K562 (cell line): ENCODE results near the gene AK4. TPM values are rescaled to one million over a fixed set of nuclear protein-coding genes. Genes with fewer than 3 reads are reported as not detected.
A peak's percentile ranks its signal among the peaks of the same experiment; 100 is the strongest.

Source experiments
- ATAC-seq: fragments of 200-7000 bp; cut with Tn5 transposase; 3 replicates; pipeline ENCODE4 v1.9.1; 2020; ENCODE audit warnings: moderate library complexity
- BruUV-seq: library from RNA; stranded (reverse); fragments of 400-500 nt; replicated peaks from 2 replicates; lab custom pipeline; 2021; lab: Mats Ljungman, UMichigan
- CTCF ChIA-PET: fragments of 300-600 bp; formaldehyde crosslinking; extraction: SDS; loops from one replicate; lab custom pipeline; 2021; ENCODE audit warnings: low intra/inter-chr PET ratio; lab: Yijun Ruan, JAX
- POLR2A ChIA-PET: fragments of 300-600, 350-650 bp; sonication (Branson Sonifier 250); formaldehyde crosslinking; extraction: SDS; loops from one replicate; lab custom pipeline; 2021; ENCODE audit warnings: antibody characterized with exemption, inconsistent platforms; lab: Yijun Ruan, JAX
- DNase-seq, 4 experiments: peaks; one replicate each; pipeline versions ENCODE4 v3.0.0 to v3.0.0-alpha.2; 2011 to 2018; ENCODE audit warnings: low spot score in 3 of 4, mixed read lengths in 3 of 4; ENCODE audit errors: extremely low read depth in 1 of 4
- FAIRE-seq: peaks from 2 replicates; lab custom pipeline; 2011; peaks lifted over from hg19 to GRCh38; lab: Jason Lieb, UNC
- H2AFZ ChIP-seq: 2 replicates; pipeline ENCODE4 v1.6.0; 2011; ENCODE audit warnings: low read depth, low read length, control low read depth, inconsistent platforms
- H3K27ac ChIP-seq: fragments of 200-600 bp; 3 replicates; pipeline ENCODE4 v1.8.0; 2011; ENCODE audit warnings: low read depth, mild to moderate bottlenecking, control low read depth, inconsistent platforms, low read length, moderate library complexity, mixed read lengths; ENCODE audit errors: extremely low read depth
- H3K27me3 ChIP-seq, 2 experiments: fragments of 300-600 bp in 1 of 2; 2 replicates in 1 of 2; 3 replicates in 1 of 2; pipeline versions ENCODE4 v1.6.0 to v1.8.0; 2011; ENCODE audit warnings: inconsistent platforms in 2 of 2, low read length in 2 of 2, mild to moderate bottlenecking in 1 of 2, mixed read lengths in 1 of 2, moderate library complexity in 1 of 2; ENCODE audit not compliant: control insufficient read depth in 2 of 2, insufficient read depth in 2 of 2
- H3K36me3 ChIP-seq: fragments of 300-600 bp; 3 replicates; pipeline ENCODE4 v1.8.0; 2011; ENCODE audit warnings: mild to moderate bottlenecking, low read length, inconsistent platforms; ENCODE audit not compliant: control insufficient read depth, insufficient read depth
- H3K4me1 ChIP-seq, 2 experiments: fragments of 200-600 bp in 1 of 2; replicated peaks in 1 of 2; 2 replicates in 1 of 2; 3 replicates in 1 of 2; pipeline versions ENCODE4 v1.5.1 to v1.8.0; 2011; ENCODE audit warnings: inconsistent platforms in 2 of 2, low read length in 2 of 2, mild to moderate bottlenecking in 1 of 2, mixed read lengths in 1 of 2, moderate library complexity in 1 of 2; ENCODE audit not compliant: control insufficient read depth in 2 of 2, insufficient read depth in 2 of 2
- H3K4me2 ChIP-seq: 2 replicates; pipeline ENCODE4 v1.6.1; 2011; ENCODE audit warnings: low read length, control low read depth, inconsistent platforms, mixed read lengths; ENCODE audit not compliant: insufficient read depth
- H3K4me3 ChIP-seq: fragments of 200-600 bp; sonication (generic), shearing (Covaris generic); 2 replicates; pipeline ENCODE4 v1.5.1; 2016; ENCODE audit warnings: control low read depth, inconsistent platforms
- H3K79me2 ChIP-seq: fragments of 200-600 bp; 3 replicates; pipeline ENCODE4 v1.8.0; 2011; ENCODE audit warnings: low read length, inconsistent platforms; ENCODE audit not compliant: control insufficient read depth, insufficient read depth
- H3K9ac ChIP-seq, 2 experiments: 2 replicates each; pipeline versions ENCODE4 v1.6.0 to v1.6.1; 2011; ENCODE audit warnings: low read depth in 2 of 2, low read length in 2 of 2, control low read depth in 1 of 2, inconsistent platforms in 1 of 2, mild to moderate bottlenecking in 1 of 2, mixed read lengths in 1 of 2; ENCODE audit not compliant: insufficient read depth in 1 of 2
- H3K9me1 ChIP-seq: one replicate; pipeline ENCODE4 v1.6.0; 2011; ENCODE audit warnings: inconsistent platforms, mild to moderate bottlenecking, low read length, moderate library complexity; ENCODE audit not compliant: control insufficient read depth, insufficient read depth
- H3K9me3 ChIP-seq: replicated peaks from 2 replicates; pipeline ENCODE4 v1.5.1; 2011; ENCODE audit warnings: low read depth, low read length, inconsistent platforms; ENCODE audit not compliant: control insufficient read depth, insufficient read depth
- H4K20me1 ChIP-seq: replicated peaks from 2 replicates; pipeline ENCODE4 v1.6.1; 2011; ENCODE audit warnings: low read length, inconsistent platforms, mixed read lengths; ENCODE audit not compliant: control insufficient read depth, insufficient read depth
- ADNP ChIP-seq: fragments of 200-800 bp; sonication (Bioruptor generic); IDR thresholded peaks from 2 replicates; pipeline ENCODE4 v1.6.1; 2016; ENCODE audit warnings: missing genetic modification characterization, missing compliant biosample characterization
- CBFA2T2 ChIP-seq: fragments of 450-650 bp; conservative IDR thresholded peaks from 2 replicates; pipeline ENCODE4 v1.6.1; 2017; ENCODE audit warnings: mild to moderate bottlenecking
- CBFA2T3 ChIP-seq: fragments of 450-650 bp; IDR thresholded peaks from 2 replicates; pipeline ENCODE4 v1.6.1; 2017
- CTBP1 ChIP-seq: fragments of 450-650 bp; IDR thresholded peaks from 2 replicates; pipeline ENCODE4 v1.6.1; 2016; ENCODE audit warnings: borderline replicate concordance
- EP300 ChIP-seq: IDR thresholded peaks from 2 replicates; pipeline ENCODE4 v1.6.1; 2012; ENCODE audit warnings: low read length, improper control_type of control experiment
- MYC ChIP-seq, 2 experiments: fragments of 250-450 bp in 1 of 2; sonication (Bioruptor Pico) in 1 of 2; IDR thresholded peaks; 2 replicates each; pipeline versions ENCODE4 v1.5.1 to v1.6.1; 2012 to 2021; ENCODE audit warnings: low read depth in 2 of 2, borderline replicate concordance in 1 of 2, improper control_type of control experiment in 1 of 2, low read length in 1 of 2, mild to moderate bottlenecking in 1 of 2, moderate library complexity in 1 of 2
- TEAD4 ChIP-seq, 2 experiments: sonication (generic) in 1 of 2; formaldehyde crosslinking in 1 of 2; IDR thresholded peaks; 2 replicates each; pipeline versions ENCODE4 v1.6.1 to v1.8.0; 2012 to 2022; ENCODE audit warnings: borderline replicate concordance in 1 of 2, inconsistent platforms in 1 of 2, low read length in 1 of 2, mild to moderate bottlenecking in 1 of 2, missing genetic modification reagents in 1 of 2
- ZNF316 ChIP-seq: fragments of 450-650 bp; IDR thresholded peaks from 2 replicates; pipeline ENCODE4 v1.6.1; 2016
- ZNF668 ChIP-seq: fragments of 250-450 bp; sonication (Bioruptor Pico); IDR thresholded peaks from 2 replicates; pipeline ENCODE4 v1.8.0; 2022; ENCODE audit warnings: mild to moderate bottlenecking, inconsistent platforms
- WGBS: fragments of 100-300 bp; shearing (Covaris generic); methylation state at CpG from one replicate; pipeline ENCODE4 v1.1.6; 2016; ENCODE audit warnings: low coverage, mixed read lengths; ENCODE audit not compliant: insufficient coverage; ENCODE audit errors: missing lambda C conversion rate; 5-methylcytosine and 5-hydroxymethylcytosine counted together
- in situ Hi-C: fragments of 300-500 bp; cut with MboI; formaldehyde crosslinking; loops from 4 replicates; pipeline ENCODE4 v1.15.0; 2018; ENCODE audit warnings: inconsistent platforms, mixed read lengths
- intact Hi-C: fragments of 100-400 bp; cut with micrococcal nuclease; formaldehyde crosslinking; loops from 2 replicates; pipeline ENCODE4 v1.14.2; 2022
- polyA plus RNA-seq, 8 experiments: library from polyadenylated mRNA; depleted of rRNA in 4 of 8; stranded (reverse) in 5 of 8; unstranded in 3 of 8; fragments of >200 nt; fragmentation: Nextera tagmentation in 2 of 8; fragmentation: Illumina TruSeq in 1 of 8; extraction: Ambion mirVana in 2 of 8; extraction: Trizol in 1 of 8; gene quantifications; 2 replicates each; pipeline versions ENCODE4 v1.2.1 to v1.2.3, GENCODE V29; 2011 to 2014; ENCODE audit warnings: inconsistent platforms in 1 of 8, missing spikeins in 1 of 8
- total RNA-seq, 7 experiments: library from RNA; depleted of rRNA in 6 of 7; stranded (reverse); fragments of >200 nt in 6 of 7; fragmentation: Illumina TruSeq in 2 of 7; extraction: Trizol in 2 of 7; gene quantifications; 2 replicates each; pipeline versions ENCODE4 v1.2.1 to v1.2.3, GENCODE V29; 2011 to 2021; ENCODE audit warnings: low replicate concordance in 1 of 7

The AK4 gene
- total and polyA plus RNA-seq, 9 of the 15 experiments (the other 6 are each of a cell fraction or from before 2014, with no cell fraction given) = 10.4 to 96.6 (median 21.5) TPM

DNA sequence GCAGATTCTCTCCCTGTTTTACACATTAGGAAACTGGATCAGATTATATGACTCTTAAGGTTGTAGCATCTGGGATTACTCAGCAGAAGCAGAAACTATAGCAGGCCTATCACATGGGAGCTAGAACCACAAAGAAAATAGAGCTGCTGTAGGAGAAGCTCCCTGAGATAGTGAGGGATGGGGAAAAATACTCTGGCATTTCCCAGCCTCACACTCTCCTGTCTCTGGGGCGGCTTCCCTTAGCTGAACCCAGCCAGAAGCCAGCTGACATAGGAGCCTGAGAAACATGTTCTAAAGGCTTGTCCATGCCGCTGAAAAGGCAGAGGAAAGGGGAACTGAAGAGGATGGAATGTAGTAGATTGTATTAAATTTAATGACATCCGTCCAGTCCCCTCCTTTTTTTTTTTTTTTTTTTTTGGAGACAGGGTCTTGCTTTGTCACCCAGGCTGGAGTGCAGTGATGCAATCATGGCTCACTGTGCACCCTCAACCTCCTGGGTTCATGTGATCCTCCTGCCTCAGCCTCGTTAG lies 84.5 kb downstream of the AK4 start (continued):
- TF ChIP-seq ADNP = no peak
- peak; percentile 19; the same call in 1 of the 2 replicates for TF ChIP-seq CTBP1
- TF ChIP-seq ZNF316 = 0 out of 2 replicates have a peak, but pooled peaks have one; percentile 5
- 0 out of 2 replicates have a peak, but pooled peaks have one; percentile 13 for TF ChIP-seq CBFA2T2
- TF ChIP-seq TEAD4 (IDR thresholded peaks at IDR 0.05; ENCODE audit: low read length) = peak; percentile 62; the same call in 1 of the 2 replicates
- TF ChIP-seq TEAD4 (CRISPR knock-in tag; IDR thresholded peaks at IDR 0.05; ENCODE audit: borderline replicate concordance) = no peak
- TF ChIP-seq MYC (IDR thresholded peaks at IDR 0.05; ENCODE audit: low read depth, low read length) = peak; percentile 34; the same call in 1 of the 2 replicates
- TF ChIP-seq MYC (CRISPR knock-in tag; IDR thresholded peaks at IDR 0.05; ENCODE audit: borderline replicate concordance, low read depth) = no peak
- peak; percentile 54 for TF ChIP-seq CBFA2T3

DNA sequence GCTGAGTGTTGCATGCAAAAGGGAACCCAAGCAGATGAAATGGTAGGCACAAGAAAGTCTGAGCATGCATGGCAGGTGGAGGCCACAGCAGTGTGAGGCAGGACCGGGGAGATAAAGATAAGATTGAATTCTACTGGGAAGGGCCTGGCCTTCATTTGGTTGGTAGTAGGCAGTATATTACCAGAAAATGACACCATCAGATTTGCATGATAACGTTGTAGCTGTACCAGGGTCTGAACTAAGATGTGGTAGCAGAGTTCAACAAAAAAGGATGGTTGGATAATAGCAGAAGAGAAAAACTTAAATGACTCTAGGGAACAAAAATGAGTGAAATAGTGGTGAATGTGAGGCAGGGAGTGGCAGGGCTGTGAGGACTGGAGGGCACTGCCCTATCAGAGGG lies 85.8 kb downstream of the AK4 start:
- ChIA-PET CTCF (no interaction called here), POLR2A (interaction anchor here (1.2 kb wide), 1 partner anchor 76 kb away, joined by 3 read pairs; no protein-coding TSS in a partner anchor)
- ATAC-seq = no peak
- H3K9me1 ChIP-seq = no peaks in the 10 kb centered on the region
- H3K79me2 ChIP-seq = peaks cover 3% of the 10 kb centered on the region; the same call in 1 of the 3 replicates
- peak in 1 of 4 experiments; percentile 44 for DNase-seq
- intact Hi-C loops = loop anchor here (10.0 kb wide), 2 partner anchors 351 to 721 kb away; no protein-coding TSS in a partner anchor
- BruUV-seq = no TSS peak
- no peak for FAIRE-seq
- no peaks in the 10 kb centered on the region for H3K27me3 ChIP-seq
- H3K9ac ChIP-seq = no peak overlapping the region
- peak overlapping the region; percentile 7; the same call in 1 of the 2 replicates for H2AFZ ChIP-seq
- H3K36me3 ChIP-seq = peaks cover 8% of the 10 kb centered on the region; the same call in 2 of the 3 replicates
- H3K4me2 ChIP-seq = peak overlapping the region; percentile 30; the same call in 1 of the 2 replicates
- H3K27ac ChIP-seq = peak overlapping the region; percentile 86
- H3K9me3 ChIP-seq = no peaks in the 10 kb centered on the region
- in situ Hi-C loops = no loop called here
- no peak overlapping the region for H3K4me3 ChIP-seq
- WGBS = 5% methylated on average over 2 of the region's 2 CpGs
- peaks cover 43 to 65% of the 10 kb centered on the region in 2 experiments for H3K4me1 ChIP-seq
- H4K20me1 ChIP-seq = no peaks in the 10 kb centered on the region
- TF ChIP-seq ZNF668 (CRISPR knock-in tag) = 0 out of 2 replicates have a peak, but pooled peaks have one; percentile 21
- peak; percentile 12; the same call in 1 of the 2 replicates for TF ChIP-seq EP300
